NCI-H128 (cell line): Measurements from ENCODE around the gene RAI1.

ENCODE experiments used
- DNase-seq: peaks from one replicate; lab custom pipeline; 2025; ENCODE audit not compliant: unreplicated experiment; lab: John Stamatoyannopoulos, UW

Gene RAI1

DNA sequence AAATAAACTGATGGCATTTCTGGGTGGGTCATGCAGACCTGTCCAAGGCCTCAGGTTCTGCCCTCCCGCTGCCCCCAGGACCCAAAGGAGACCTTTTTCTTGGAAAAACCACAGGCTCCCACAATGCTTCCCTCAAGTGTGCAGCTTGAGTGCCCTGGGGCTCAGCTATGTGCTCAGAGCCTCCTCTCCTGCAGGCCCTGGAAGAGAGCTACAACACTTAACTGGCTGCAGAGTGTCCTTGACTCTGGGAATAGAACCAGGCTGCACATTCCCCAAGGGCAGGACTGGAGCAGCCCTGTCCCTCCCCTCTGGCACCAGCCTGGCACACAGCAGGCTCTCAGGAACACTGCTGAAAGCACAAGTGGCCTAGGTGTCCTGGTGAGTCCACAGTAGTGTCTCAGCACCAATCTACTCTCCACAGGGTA lies 160.4 kb downstream of the RAI1 start:
- no peak for DNase-seq

GRCh38 chr17:17842111-17842876 lies 161.0 kb downstream of the RAI1 start:
- no peak for DNase-seq

DNA sequence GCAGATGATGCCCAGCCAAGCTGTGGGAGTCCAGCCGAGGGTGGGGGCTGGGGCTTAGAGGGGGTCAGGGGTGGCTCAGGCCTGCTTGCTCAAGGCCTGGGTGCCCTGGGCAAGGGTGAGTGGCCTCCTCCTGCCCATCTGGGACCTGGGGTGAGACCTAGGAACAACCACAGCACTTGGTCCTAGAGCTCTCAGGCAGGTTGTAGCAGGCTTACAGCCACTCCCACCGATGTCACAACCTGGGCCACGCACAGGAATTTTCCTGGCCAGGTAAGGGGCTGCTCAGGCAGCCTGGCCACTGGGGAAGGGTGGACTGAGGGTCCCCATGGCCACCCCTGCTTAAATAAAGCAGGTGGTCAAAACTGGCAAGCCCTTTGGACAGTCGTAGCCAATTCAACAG lies 161.8 kb downstream of the RAI1 start:
- no peak for DNase-seq

DNA sequence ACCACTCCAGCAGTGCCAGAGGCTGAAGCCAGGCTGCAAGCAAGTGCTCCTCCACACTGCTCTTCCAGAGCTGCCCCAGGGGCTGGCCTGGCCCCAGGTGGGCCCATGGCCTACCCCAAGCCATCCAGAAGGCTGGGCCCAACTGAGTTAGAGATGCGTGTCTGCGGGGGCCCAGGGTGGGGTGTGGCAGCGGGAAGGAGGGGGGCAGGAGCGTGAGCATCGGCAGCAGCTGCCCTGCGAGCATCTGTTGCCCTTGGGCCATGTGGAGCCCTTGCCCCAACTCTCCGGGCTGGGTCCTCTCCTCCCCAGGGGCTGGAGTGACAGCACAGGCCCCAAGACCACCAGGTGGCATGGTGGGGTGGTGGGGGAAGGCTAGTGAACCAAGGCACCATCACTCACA lies 162.8 kb downstream of the RAI1 start:
- no peak for DNase-seq

DNA sequence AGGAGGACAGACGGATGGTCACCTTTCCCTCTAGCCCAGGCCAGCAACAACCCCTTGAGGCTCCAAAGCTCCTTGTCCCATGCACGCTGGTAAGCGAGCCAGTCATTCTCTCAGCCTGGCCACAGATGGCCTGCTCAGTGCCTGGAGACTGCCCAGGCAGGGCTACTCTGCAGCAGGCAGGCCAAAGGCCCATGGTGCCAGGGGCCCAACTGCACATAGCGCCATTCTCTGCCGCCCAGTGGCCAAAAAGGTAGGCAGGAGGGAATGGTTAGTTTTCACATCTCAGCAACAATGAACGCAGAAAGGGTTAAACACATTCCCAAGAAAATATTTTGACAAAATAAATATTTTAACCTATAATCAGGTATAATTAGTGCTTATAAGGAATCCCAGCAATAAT lies 163.2 kb downstream of the RAI1 start:
- no peak for DNase-seq

GRCh38 chr17:17845046-17845775 lies 164.0 kb downstream of the RAI1 start:
- no peak for DNase-seq

DNA sequence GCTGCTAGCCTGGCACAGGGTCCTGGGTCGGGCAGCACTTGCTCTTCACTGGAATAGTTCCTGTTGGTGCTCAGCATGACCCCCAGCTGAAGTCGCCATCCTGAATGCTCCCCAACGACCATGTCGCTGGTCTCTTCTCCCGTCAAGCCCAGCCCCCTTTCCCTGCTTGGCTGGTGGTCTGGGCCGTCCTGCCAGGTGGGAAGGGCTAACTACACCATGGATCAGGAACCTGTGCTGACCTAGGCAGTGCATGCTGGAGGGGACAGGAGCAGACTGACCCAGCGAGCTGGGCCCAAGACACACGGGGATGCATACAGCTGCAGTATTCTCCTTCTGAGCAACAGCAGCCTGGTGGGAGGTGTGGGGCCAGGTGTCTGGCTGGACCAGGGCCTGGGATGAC lies 164.7 kb downstream of the RAI1 start:
- no peak for DNase-seq

DNA sequence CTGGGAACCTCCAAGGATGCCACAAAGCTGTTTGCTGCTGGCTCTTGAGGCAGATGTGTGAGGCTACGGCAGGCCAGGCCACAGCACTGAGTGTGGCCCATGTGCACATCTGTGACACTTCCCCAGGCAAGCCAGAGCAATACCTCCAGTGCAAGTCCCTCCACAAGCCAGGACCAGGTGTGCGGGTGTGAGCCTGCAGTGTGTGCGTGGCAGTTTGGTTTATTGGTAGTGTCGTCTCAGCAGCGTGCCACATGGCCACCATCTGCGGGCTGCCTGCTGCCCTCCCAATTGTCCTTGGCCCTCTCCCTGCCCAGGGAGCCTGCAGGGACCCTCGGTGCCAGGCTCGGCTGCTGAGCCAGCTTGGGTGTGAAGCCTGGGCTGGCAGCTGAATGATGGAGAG lies 165.4 kb downstream of the RAI1 start:
- DNase-seq = no peak

DNA sequence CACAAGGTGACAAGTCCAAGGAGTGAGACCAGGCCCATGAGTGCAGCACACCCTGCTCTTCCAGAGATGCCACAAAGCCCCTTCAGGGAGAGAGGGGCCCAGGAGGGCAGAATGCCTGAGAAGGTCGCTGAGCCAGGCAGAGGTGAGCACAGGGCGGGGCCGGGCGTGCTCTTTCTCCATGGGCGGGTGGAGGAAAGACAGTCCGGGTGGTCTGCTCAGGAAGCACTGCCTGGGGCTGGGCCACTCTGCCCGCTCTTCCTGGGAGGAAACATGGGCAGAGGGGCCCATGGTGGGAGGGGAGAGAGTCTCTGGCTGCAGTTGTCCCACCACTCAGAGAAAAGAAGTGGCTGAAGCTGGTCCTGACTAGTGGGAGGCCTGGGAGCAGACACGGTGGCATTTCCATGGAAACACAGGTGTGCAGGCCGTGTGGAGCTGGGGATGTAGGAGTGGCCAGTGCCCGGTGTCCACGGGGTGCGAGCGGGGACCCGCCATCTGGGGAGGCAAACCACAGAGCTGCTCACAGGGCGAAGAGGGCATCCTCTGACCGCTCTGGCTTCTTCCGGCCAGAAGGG lies 165.9 kb downstream of the RAI1 start:
- DNase-seq = no peak

DNA sequence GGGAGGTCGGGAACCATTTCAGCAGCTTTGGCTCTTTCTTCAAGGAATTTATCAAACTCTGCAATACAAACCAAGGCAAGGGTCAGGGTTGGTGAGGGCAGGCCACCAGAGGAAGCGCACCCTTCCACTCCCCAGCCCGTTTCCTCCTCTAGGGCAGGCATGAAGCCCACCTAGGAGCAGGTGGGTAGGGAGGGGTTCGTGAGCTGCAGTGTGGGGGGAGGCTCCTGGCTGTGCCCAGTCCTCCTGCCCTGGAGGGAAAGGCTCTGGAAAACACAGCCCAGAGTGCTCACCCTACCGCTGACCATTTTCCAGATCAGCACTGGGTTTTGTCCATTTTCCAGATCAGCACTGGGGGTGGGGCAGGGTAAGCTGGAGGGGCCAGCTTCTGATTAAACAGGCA lies 166.5 kb downstream of the RAI1 start:
- DNase-seq = no peak

DNA sequence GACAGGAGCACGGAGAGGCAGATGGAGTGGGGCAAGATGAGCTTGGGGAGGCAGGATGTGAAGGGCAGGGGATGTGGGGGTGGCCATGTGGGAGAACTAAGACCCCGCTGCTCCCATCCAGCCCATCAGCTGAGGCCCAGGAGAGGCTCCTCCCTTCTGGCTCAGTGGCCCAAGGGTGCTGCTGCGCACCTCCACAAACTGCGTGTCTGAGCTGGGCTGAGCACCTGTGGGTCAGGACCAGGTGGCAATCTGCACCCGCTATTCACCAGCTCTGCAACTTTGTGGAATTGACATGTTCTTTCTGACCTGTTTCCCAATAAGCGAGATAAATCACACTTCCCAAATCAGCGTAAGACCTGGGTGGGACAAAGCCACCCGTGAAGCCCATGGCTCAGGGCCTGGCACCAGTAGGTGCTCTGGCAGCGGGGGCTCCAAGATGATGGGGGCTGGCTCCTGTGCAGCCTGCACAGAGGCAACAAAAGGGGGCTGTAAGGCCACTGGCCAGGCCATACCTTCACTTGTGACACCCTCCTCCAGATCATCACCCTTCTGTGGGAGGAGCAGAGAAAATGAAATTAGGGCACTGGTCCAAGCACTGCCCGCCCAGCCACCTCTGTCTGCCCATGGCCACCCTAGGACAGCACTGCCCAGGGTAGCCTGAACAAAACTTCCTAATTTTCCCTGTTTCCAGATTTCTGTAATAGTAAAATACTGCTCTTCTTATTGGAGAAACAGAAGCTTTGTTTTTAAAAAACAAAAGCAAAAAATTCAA lies 167.2 kb downstream of the RAI1 start:
- no peak for DNase-seq

DNA sequence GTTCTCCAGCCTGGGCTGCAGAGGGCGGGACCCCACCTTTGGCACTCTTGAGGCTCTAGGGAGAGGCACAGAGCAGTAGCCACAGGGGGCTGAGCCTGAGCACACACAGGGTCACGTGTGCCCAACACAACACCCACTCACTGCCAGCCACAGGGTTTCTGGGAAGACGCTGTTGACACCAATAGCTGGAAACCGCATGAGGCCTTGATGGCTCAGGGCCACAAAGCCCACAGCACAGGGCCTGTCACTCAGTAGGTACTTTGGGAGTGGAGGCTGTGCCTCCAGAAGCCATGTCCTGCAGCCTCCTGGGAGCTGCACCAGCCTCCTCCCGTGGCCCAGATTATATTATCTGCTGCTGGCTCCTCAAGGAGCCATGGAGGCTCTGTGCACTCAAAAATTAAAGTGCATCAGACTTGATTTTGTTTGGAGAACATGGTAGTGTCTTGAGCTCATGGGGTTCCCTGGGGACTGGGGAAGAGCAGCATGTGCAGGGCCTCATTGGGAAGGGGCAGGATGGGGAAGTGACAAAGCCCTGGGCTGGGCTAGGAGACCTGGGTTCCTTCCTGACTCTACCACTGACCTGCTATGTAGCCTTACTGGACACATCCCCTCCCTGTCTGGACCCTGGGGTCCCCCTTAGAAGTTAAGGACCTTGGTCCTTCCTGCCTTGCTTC lies 168.0 kb downstream of the RAI1 start:
- DNase-seq = no peak

GRCh38 chr17:17849845-17850373 lies 168.7 kb downstream of the RAI1 start:
- no peak for DNase-seq

DNA sequence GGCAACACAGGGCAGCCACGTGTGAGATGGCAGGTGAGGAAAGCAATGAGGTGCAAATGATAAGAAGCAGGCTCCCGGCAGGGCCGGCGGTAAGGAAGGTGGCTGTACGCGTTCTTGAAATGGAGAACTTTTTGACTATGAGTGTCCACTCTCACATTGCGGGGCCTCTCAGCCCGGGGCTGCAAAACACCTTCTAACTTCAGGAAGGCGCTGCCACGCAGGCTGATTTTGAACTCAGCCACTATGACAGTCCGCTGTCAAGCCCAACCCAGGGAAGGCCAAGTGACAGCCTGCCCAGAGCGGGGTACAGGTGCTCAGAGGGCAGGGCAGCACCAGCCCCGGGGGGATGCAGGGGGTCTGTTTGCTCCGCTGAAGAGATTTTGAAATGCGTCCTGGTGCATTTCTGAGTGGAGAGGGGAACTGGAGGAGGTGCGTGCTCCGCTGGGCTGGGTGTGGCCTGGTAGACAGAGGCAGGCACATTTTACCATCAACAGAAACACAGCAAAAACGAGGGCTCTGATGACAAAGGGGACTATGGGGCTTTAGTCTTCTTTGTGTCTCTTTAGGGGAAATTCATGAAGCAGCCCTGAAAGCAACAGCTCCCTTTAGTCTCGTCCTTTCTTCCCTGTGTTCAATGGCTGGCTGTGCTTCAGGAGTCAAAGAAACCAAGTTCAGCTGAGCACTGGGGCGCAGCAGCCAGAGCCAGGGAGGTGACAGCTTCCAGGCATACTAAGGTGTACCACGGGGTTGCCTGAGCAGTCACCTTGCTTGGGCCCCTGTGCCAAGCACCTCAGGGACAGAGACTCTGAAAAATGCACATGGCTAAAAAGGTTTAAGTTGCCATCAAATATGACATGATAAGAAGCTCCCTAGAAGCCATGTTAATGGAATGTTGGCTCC lies 170.1 kb downstream of the RAI1 start:
- no peak for DNase-seq

GRCh38 chr17:17852930-17853329 lies 171.7 kb downstream of the RAI1 start:
- no peak for DNase-seq

DNA sequence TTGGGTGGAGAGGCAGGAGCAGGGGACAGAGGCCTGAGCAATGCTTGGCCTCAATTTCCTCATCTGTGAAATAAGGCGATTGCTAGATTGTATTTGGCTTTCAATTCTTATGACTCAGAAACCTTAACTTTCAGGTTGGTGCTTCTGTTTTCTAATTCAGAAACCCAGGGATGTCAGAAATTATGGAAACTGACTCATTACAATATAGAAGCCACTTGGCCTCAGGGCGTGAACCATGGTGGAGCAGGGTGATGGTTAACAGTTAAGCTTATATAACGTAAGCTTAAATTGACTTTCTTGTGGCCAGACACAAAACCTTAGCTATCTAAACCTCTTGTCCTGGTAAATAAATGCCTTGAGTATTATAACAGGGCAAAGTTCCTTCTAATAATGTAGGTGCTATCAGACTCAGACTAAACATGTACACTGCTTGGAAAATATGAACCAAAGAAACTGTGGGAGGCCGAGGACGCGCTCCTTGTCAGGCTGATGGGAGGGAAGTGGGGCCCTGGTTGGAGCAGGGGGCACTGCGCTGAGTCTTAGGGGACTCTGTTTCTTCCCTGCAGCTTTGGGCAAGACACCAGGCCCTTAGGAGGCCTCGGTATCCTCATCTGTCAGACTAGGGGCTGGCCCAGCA lies 172.7 kb downstream of the RAI1 start:
- no peak for DNase-seq

- no peak for DNase-seq
Observed at GRCh38 chr17:17855976-17856375, 174.7 kb downstream of the RAI1 start.

GRCh38 chr17:17856386-17856785 lies 175.1 kb downstream of the RAI1 start:
- no peak for DNase-seq

DNA sequence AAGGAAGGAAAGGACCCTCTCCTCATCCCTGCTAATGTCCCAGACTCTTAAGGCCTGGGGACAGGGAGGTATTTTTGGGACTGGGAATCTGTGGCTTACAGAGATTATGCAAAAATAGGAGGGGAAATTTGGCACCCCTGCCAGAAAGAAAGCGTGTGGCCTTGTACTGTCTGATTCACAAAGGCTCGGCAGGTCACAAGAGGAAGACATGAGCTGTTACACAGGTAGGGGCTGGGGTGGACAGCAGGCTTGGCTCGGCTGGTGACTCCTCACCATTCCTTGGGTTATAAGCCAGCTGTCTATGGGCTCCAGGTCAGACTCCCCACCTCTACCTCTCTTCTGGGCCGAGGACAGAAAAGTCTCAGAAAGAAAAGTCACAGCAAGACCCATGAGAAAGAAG lies 176.2 kb downstream of the RAI1 start:
- no peak for DNase-seq
